Uterus (tissue), 2 donors: ENCODE data around the gene GALNT14.

Experiments
- POLR2A ChIP-seq, 2 donors: fragments of 450-650 bp; IDR thresholded peaks; one replicate each; pipeline ENCODE4 v1.6.1; 2016; ENCODE audit warnings: antibody characterized with exemption in 2 of 2, mild to moderate bottlenecking in 1 of 2, moderate library complexity in 1 of 2
- TF ChIP-seq, protein P1 (sequence below), 4 experiments: fragments of 200-600 bp in 2 of 4; fragments of 450-650 bp in 2 of 4; sonication (generic) in 2 of 4; IDR thresholded peaks; one replicate each; pipeline ENCODE4 v1.5.1; 2016 to 2019; ENCODE audit warnings: antibody characterized with exemption in 4 of 4, mild to moderate bottlenecking in 2 of 4, moderate library complexity in 1 of 4

DNA sequence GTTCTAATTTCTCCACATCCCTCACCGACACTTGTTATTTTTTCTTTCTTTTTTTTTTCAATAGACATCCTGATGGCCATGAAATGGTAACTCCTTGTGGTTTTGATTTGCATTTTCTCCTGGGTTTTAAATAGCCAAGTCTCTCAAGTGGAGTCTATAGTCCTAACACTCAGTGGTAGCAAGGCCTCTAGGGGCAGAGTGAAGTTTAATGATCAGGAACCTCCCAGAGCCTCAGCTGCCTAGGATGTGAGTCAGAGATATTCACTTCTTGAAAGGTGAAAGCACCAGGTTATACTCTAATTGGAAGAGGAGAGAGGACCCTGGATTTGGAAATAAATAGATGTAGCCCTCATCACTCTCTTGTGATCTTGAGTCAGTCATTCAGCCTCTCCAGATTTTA is 268.3 kb downstream of the GALNT14 start:
- TF ChIP-seq, protein P1, sequence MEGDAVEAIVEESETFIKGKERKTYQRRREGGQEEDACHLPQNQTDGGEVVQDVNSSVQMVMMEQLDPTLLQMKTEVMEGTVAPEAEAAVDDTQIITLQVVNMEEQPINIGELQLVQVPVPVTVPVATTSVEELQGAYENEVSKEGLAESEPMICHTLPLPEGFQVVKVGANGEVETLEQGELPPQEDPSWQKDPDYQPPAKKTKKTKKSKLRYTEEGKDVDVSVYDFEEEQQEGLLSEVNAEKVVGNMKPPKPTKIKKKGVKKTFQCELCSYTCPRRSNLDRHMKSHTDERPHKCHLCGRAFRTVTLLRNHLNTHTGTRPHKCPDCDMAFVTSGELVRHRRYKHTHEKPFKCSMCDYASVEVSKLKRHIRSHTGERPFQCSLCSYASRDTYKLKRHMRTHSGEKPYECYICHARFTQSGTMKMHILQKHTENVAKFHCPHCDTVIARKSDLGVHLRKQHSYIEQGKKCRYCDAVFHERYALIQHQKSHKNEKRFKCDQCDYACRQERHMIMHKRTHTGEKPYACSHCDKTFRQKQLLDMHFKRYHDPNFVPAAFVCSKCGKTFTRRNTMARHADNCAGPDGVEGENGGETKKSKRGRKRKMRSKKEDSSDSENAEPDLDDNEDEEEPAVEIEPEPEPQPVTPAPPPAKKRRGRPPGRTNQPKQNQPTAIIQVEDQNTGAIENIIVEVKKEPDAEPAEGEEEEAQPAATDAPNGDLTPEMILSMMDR (IDR thresholded peaks at IDR 0.05) = no peak
- TF ChIP-seq POLR2A (IDR thresholded peaks at IDR 0.05) = no peak
